ENCODE data around the gene CLCN4.

Gene CLCN4

DNA sequence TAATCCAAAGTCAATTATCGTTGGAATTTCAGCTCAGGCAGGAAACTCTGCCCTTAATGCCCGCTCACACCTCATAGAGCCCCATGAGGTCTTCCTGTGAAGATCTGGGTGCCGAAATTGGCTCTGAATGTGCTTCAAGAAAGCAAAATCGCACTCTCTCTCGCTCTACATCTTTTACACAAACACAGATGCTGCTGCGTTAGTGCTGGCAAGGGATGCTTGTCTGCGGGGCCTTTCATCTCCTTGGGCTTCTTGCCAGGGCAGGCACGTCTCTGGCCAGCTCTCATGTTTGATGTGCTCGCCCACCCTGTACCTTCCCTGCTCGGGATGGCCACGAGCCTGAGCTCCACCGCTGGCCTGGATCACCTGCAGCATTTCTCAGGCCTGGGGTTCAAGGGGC is 66.5 kb downstream of the CLCN4 start:
- no peak overlapping the region for H3K27ac ChIP-seq
- TF ChIP-seq, protein P1, sequence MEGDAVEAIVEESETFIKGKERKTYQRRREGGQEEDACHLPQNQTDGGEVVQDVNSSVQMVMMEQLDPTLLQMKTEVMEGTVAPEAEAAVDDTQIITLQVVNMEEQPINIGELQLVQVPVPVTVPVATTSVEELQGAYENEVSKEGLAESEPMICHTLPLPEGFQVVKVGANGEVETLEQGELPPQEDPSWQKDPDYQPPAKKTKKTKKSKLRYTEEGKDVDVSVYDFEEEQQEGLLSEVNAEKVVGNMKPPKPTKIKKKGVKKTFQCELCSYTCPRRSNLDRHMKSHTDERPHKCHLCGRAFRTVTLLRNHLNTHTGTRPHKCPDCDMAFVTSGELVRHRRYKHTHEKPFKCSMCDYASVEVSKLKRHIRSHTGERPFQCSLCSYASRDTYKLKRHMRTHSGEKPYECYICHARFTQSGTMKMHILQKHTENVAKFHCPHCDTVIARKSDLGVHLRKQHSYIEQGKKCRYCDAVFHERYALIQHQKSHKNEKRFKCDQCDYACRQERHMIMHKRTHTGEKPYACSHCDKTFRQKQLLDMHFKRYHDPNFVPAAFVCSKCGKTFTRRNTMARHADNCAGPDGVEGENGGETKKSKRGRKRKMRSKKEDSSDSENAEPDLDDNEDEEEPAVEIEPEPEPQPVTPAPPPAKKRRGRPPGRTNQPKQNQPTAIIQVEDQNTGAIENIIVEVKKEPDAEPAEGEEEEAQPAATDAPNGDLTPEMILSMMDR (IDR thresholded peaks at IDR 0.05) = no peak
- no peak for TF ChIP-seq ZFX (IDR thresholded peaks at IDR 0.05; ENCODE audit: borderline replicate concordance)

GRCh38 chrX:10223781-10224180 is 67.0 kb downstream of the CLCN4 start:
- TF ChIP-seq, protein P1 (IDR thresholded peaks at IDR 0.05) = no peak
- no peak for TF ChIP-seq ZFX (IDR thresholded peaks at IDR 0.05; ENCODE audit: borderline replicate concordance)
- no peak overlapping the region for H3K27ac ChIP-seq

DNA sequence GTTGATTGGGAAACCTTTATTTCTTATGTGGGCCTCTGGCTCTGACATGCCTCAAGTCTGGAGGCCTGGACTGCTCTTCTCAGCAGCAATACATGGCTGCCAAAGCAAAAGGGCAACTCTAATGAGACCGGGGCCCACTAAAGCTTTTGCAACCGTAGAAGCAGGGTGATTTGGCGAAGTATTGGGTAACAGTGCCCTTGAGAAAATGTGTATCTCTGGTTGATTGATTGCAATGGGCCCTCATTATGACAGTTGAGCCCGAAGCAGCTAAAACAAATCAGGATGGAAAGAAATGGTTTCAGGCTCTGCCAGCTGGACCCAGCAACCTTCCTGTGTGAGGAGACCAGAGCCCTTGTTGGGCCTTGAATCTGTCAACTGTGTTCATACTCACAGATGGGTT is 73.4 kb downstream of the CLCN4 start:
- no peak for TF ChIP-seq ZFX (IDR thresholded peaks at IDR 0.05; ENCODE audit: borderline replicate concordance)
- TF ChIP-seq, protein P1 (IDR thresholded peaks at IDR 0.05) = no peak
- no peak overlapping the region for H3K27ac ChIP-seq

- H3K27ac ChIP-seq = no peak overlapping the region
- TF ChIP-seq, protein P1 (IDR thresholded peaks at IDR 0.05) = no peak
- TF ChIP-seq ZFX (IDR thresholded peaks at IDR 0.05; ENCODE audit: borderline replicate concordance) = no peak
These were observed 74.7 kb downstream of the CLCN4 start for GRCh38 chrX:10231461-10231860.

- H3K27ac ChIP-seq = no peak overlapping the region
- no peak for TF ChIP-seq ZFX (IDR thresholded peaks at IDR 0.05; ENCODE audit: borderline replicate concordance)
- TF ChIP-seq, protein P1 (IDR thresholded peaks at IDR 0.05) = no peak
These were observed 76.4 kb downstream of the CLCN4 start for GRCh38 chrX:10233173-10233572.

DNA sequence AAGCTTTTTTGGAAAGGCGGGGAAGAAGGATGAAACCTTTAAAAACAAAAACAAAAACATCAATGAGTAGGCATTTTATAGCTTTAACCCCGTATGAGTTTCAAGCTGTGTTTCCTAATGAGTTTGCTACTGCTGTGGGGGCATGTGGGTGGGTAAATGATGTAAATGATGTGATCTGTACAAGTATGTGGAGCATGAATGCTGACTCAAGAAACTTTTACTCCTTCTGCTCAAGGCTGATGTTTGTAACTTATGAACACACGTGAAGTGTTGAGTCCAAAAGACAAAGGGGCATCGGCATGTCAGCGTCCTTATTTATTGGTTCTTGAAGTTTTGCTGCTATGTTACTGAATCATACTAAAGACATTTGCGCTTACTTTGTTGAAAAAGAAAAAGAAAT is 76.9 kb downstream of the CLCN4 start:
- TF ChIP-seq, protein P1 (IDR thresholded peaks at IDR 0.05) = no peak
- no peak for TF ChIP-seq ZFX (IDR thresholded peaks at IDR 0.05; ENCODE audit: borderline replicate concordance)
- no peak overlapping the region for H3K27ac ChIP-seq

GRCh38 chrX:10235851-10236250 is 79.1 kb downstream of the CLCN4 start:
- TF ChIP-seq ZFX (IDR thresholded peaks at IDR 0.05; ENCODE audit: borderline replicate concordance) = no peak
- TF ChIP-seq, protein P1 (IDR thresholded peaks at IDR 0.05) = no peak
- no peak overlapping the region for H3K27ac ChIP-seq

Measured in 22Rv1 (cell line).